HG02885 (cell line): ENCODE results near the gene LAD1.

ENCODE experiments used
- ATAC-seq: cut with Tn5 transposase; IDR thresholded peaks from one replicate; pipeline ENCODE4 v1.9.1; 2021; ENCODE audit warnings: mild to moderate bottlenecking; ENCODE audit not compliant: unreplicated experiment, poor library complexity

The LAD1 gene

GRCh38 chr1:201395936-201396335 lies 3.2 kb downstream of the LAD1 start:
- ATAC-seq: no peak

- no peak for ATAC-seq
Observed at GRCh38 chr1:201394591-201394990, 4.5 kb downstream of the LAD1 start.

- no peak for ATAC-seq
Observed at GRCh38 chr1:201393076-201393475, 6.0 kb downstream of the LAD1 start.

- ATAC-seq: no peak
Observed at GRCh38 chr1:201391651-201392511, 7.2 kb downstream of the LAD1 start.

- no peak for ATAC-seq
Observed at GRCh38 chr1:201391225-201391624, 7.9 kb downstream of the LAD1 start.

GRCh38 chr1:201389051-201389450 lies 10.1 kb downstream of the LAD1 start:
- ATAC-seq: no peak

- no peak for ATAC-seq
Observed at GRCh38 chr1:201386208-201386607, 12.9 kb downstream of the LAD1 start.

GRCh38 chr1:201385299-201385891 lies 13.7 kb downstream of the LAD1 start:
- ATAC-seq: peak; percentile 68

- no peak for ATAC-seq
Observed at GRCh38 chr1:201384406-201384782, 14.7 kb downstream of the LAD1 start.

GRCh38 chr1:201383647-201384405 lies 15.3 kb downstream of the LAD1 start:
- ATAC-seq: no peak

- ATAC-seq: no peak
Observed at GRCh38 chr1:201381130-201381529, 18.0 kb downstream of the LAD1 start.

GRCh38 chr1:201379733-201380242 lies 19.3 kb downstream of the LAD1 start:
- no peak for ATAC-seq

- ATAC-seq: no peak
Observed at GRCh38 chr1:201378804-201379203, 20.3 kb downstream of the LAD1 start.

GRCh38 chr1:201377611-201378092 lies 21.5 kb downstream of the LAD1 start, which contains the start of gene TNNT2:
Gene TNNT2 (minus strand): TSS chr1:201377680. CDS start chr1:201373254, 4,426 bp downstream.
- ATAC-seq: no peak

GRCh38 chr1:201376464-201377374 lies 22.4 kb downstream of the LAD1 start:
- no peak for ATAC-seq

GRCh38 chr1:201376107-201376463 lies 23.0 kb downstream of the LAD1 start:
- no peak for ATAC-seq

- no peak for ATAC-seq
Observed at GRCh38 chr1:201375169-201375568, 24.0 kb downstream of the LAD1 start.

- ATAC-seq: no peak
Observed at GRCh38 chr1:201374364-201374763, 24.8 kb downstream of the LAD1 start.

GRCh38 chr1:201371792-201372191 lies 27.3 kb downstream of the LAD1 start:
- no peak for ATAC-seq

- ATAC-seq: no peak
Observed at GRCh38 chr1:201371276-201371675, 27.8 kb downstream of the LAD1 start.
